H1 (cell line): ENCODE data around the gene LRIG2. TPM values are rescaled to one million over a fixed set of nuclear protein-coding genes. Genes with fewer than 3 reads are reported as not detected.

Source experiments
- CTCF ChIA-PET: fragments of 300-600 bp; sonication (Branson Sonifier 250); formaldehyde crosslinking; loops from one replicate; lab custom pipeline; 2021; ENCODE audit not compliant: partially characterized antibody; lab: Charles Lee
- POLR2A ChIA-PET: fragments of 300-600 bp; sonication (Branson Sonifier 250); formaldehyde crosslinking; loops from one replicate; lab custom pipeline; 2021; ENCODE audit warnings: inconsistent platforms; ENCODE audit not compliant: partially characterized antibody; lab: Charles Lee
- DNase-seq, 2 experiments: peaks; one replicate each; pipeline versions ENCODE4 v3.0.0 to v3.0.0-alpha.2; 2010 to 2022; ENCODE audit warnings: low spot score in 2 of 2, low read depth in 1 of 2, mixed read lengths in 1 of 2
- FAIRE-seq: peaks from 2 replicates; lab custom pipeline; 2011; peaks lifted over from hg19 to GRCh38; lab: Jason Lieb, UNC
- H2AFZ ChIP-seq: 2 replicates; pipeline ENCODE4 v1.8.1; 2012; ENCODE audit warnings: low read length, inconsistent platforms
- H2AK5ac ChIP-seq: 2 replicates; pipeline ENCODE4 v1.6.1; 2013; ENCODE audit warnings: low read depth, low read length
- H2BK120ac ChIP-seq: replicated peaks from 2 replicates; pipeline ENCODE3; 2013; ENCODE audit warnings: low read depth, low read length, inconsistent platforms
- H2BK12ac ChIP-seq: 2 replicates; pipeline ENCODE4 v1.6.1; 2013; ENCODE audit warnings: low read depth, low read length
- H2BK15ac ChIP-seq: 2 replicates; pipeline ENCODE4 v1.6.1; 2013; ENCODE audit warnings: low read length
- H2BK20ac ChIP-seq: 2 replicates; pipeline ENCODE4 v1.6.1; 2013; ENCODE audit warnings: low read length
- H2BK5ac ChIP-seq: 2 replicates; pipeline ENCODE4 v1.6.1; 2013; ENCODE audit warnings: low read depth, low read length
- H3K14ac ChIP-seq: 2 replicates; pipeline ENCODE4 v1.6.1; 2013; ENCODE audit warnings: inconsistent platforms; ENCODE audit not compliant: insufficient read length
- H3K18ac ChIP-seq: 2 replicates; pipeline ENCODE4 v1.6.1; 2013; ENCODE audit warnings: low read length; ENCODE audit errors: extremely low read depth
- H3K23ac ChIP-seq: 2 replicates; pipeline ENCODE4 v1.6.1; 2013; ENCODE audit warnings: inconsistent platforms; ENCODE audit not compliant: insufficient read length
- H3K23me2 ChIP-seq: 2 replicates; pipeline ENCODE4 v1.6.1; 2013; ENCODE audit warnings: low read depth, low read length
- H3K27ac ChIP-seq: 2 replicates; pipeline ENCODE4 v1.6.1; 2011; ENCODE audit warnings: low read depth, low read length, inconsistent platforms
- H3K27me3 ChIP-seq, 4 experiments: replicated peaks in 1 of 4; 1 replicate in 1 of 4; 2 replicates in 3 of 4; pipeline versions ENCODE4 v1.6.1 to v1.8.1; 2011 to 2013; ENCODE audit warnings: low read length in 3 of 4, mild to moderate bottlenecking in 3 of 4, inconsistent platforms in 2 of 4, mixed read lengths in 2 of 4, moderate library complexity in 1 of 4; ENCODE audit not compliant: control insufficient read depth in 3 of 4, insufficient read depth in 3 of 4; ENCODE audit errors: extremely low read depth in 1 of 4
- H3K36me3 ChIP-seq, 4 experiments: 2 replicates each; pipeline versions ENCODE4 v1.6.1 to v1.8.1; 2011 to 2013; ENCODE audit warnings: mild to moderate bottlenecking in 4 of 4, low read length in 3 of 4, moderate library complexity in 2 of 4, control low read depth in 1 of 4, inconsistent platforms in 1 of 4; ENCODE audit not compliant: insufficient read depth in 4 of 4, control insufficient read depth in 2 of 4
- H3K4ac ChIP-seq: replicated peaks from 2 replicates; pipeline ENCODE3; 2013; ENCODE audit warnings: low read length, low read depth, mixed read lengths, inconsistent platforms; ENCODE audit not compliant: insufficient read length
- H3K4me1 ChIP-seq, 4 experiments: replicated peaks in 1 of 4; 1 replicate in 1 of 4; 2 replicates in 3 of 4; pipeline versions ENCODE4 v1.6.1 to v1.8.1; 2011 to 2013; ENCODE audit warnings: low read length in 3 of 4, inconsistent platforms in 2 of 4, mixed read lengths in 1 of 4; ENCODE audit not compliant: insufficient read depth in 4 of 4, control insufficient read depth in 3 of 4
- H3K4me2 ChIP-seq, 2 experiments: 2 replicates each; pipeline versions ENCODE4 v1.6.1 to v1.8.1; 2011 to 2013; ENCODE audit warnings: low read depth in 2 of 2, low read length in 2 of 2, control low read depth in 1 of 2, inconsistent platforms in 1 of 2, mild to moderate bottlenecking in 1 of 2; ENCODE audit not compliant: insufficient read depth in 1 of 2
- H3K4me3 ChIP-seq, 4 experiments: fragments of 200-600, 300-600 bp in 1 of 4; sonication (generic), shearing (Covaris generic), sonication (Bioruptor Twin) in 1 of 4; 2 replicates each; pipeline versions ENCODE4 v1.5.1 to v1.8.1; 2011 to 2016; ENCODE audit warnings: low read length in 4 of 4, low read depth in 3 of 4, control low read depth in 2 of 4, inconsistent platforms in 2 of 4, mild to moderate bottlenecking in 2 of 4, mixed read lengths in 1 of 4, moderate library complexity in 1 of 4; ENCODE audit not compliant: insufficient read depth in 2 of 4; ENCODE audit errors: extremely low read depth in 1 of 4
- H3K56ac ChIP-seq: replicated peaks from 2 replicates; pipeline ENCODE3; 2013; ENCODE audit warnings: low read depth, mild to moderate bottlenecking, mixed read lengths, low read length, inconsistent platforms; ENCODE audit not compliant: insufficient read length
- H3K79me1 ChIP-seq: 2 replicates; pipeline ENCODE4 v1.6.1; 2013; ENCODE audit warnings: low read depth, low read length, control low read depth
- H3K79me2 ChIP-seq, 2 experiments: 2 replicates each; pipeline versions ENCODE4 v1.6.1 to v1.8.1; 2012 to 2013; ENCODE audit warnings: low read length in 2 of 2, mild to moderate bottlenecking in 2 of 2, inconsistent platforms in 1 of 2; ENCODE audit not compliant: insufficient read depth in 2 of 2, control insufficient read depth in 1 of 2
- H3K9ac ChIP-seq, 4 experiments: replicated peaks in 1 of 4; 1 replicate in 1 of 4; 2 replicates in 3 of 4; pipeline versions ENCODE4 v1.6.1 to v1.8.1; 2011 to 2013; ENCODE audit warnings: low read depth in 3 of 4, low read length in 3 of 4, control low read depth in 2 of 4, mild to moderate bottlenecking in 2 of 4, moderate library complexity in 2 of 4, inconsistent platforms in 1 of 4; ENCODE audit errors: extremely low read depth in 1 of 4
- H3K9me3 ChIP-seq, 2 experiments: 2 replicates each; pipeline versions ENCODE4 v1.6.1 to v1.8.1; 2012 to 2013; ENCODE audit warnings: mild to moderate bottlenecking in 2 of 2, moderate library complexity in 2 of 2, control low read depth in 1 of 2, inconsistent platforms in 1 of 2, low read depth in 1 of 2, low read length in 1 of 2, mixed read lengths in 1 of 2; ENCODE audit not compliant: insufficient read depth in 2 of 2
- H4K20me1 ChIP-seq, 2 experiments: replicated peaks in 1 of 2; 2 replicates each; pipeline versions ENCODE3 to v1.8.1; 2011 to 2013; ENCODE audit warnings: inconsistent platforms in 2 of 2, low read length in 2 of 2, mild to moderate bottlenecking in 1 of 2; ENCODE audit not compliant: insufficient read depth in 2 of 2, control insufficient read depth in 1 of 2
- H4K5ac ChIP-seq: 2 replicates; pipeline ENCODE4 v1.6.1; 2013; ENCODE audit warnings: low read length, low read depth, mixed read lengths, inconsistent platforms; ENCODE audit not compliant: insufficient read length
- H4K8ac ChIP-seq: 2 replicates; pipeline ENCODE4 v1.8.0; 2013; ENCODE audit warnings: mild to moderate bottlenecking, moderate library complexity, low read length, inconsistent platforms; ENCODE audit not compliant: insufficient read depth; ENCODE audit errors: extremely low read depth
- H4K91ac ChIP-seq: replicated peaks from 2 replicates; pipeline ENCODE3; 2013; ENCODE audit warnings: low read length, mixed read lengths, inconsistent platforms; ENCODE audit not compliant: insufficient read length
- GABPA ChIP-seq: IDR thresholded peaks from 2 replicates; pipeline ENCODE4 v1.6.1; 2011; ENCODE audit warnings: mild to moderate bottlenecking, low read length, moderate library complexity, borderline replicate concordance; ENCODE audit not compliant: insufficient read depth
- POLR2AphosphoS5 ChIP-seq: IDR thresholded peaks from 2 replicates; pipeline ENCODE4 v1.6.1; 2011; ENCODE audit warnings: low read depth, low read length
- YY1 ChIP-seq: IDR thresholded peaks from 2 replicates; pipeline ENCODE4 v1.6.1; 2011; ENCODE audit warnings: low read depth, mild to moderate bottlenecking, low read length
- WGBS, 2 experiments: shearing (Covaris generic) in 1 of 2; methylation state at CpG; one replicate each; pipeline versions ENCODE4 v1.1.6 to v1.1.7; 2013 to 2015; ENCODE audit warnings: low lambda C conversion rate in 2 of 2, mixed read lengths in 2 of 2, inconsistent platforms in 1 of 2, low coverage in 1 of 2, missing lambda C conversion rate in 1 of 2; ENCODE audit not compliant: insufficient replicate concordance in 2 of 2, insufficient coverage in 1 of 2, insufficient read length in 1 of 2; ENCODE audit errors: extremely low coverage in 1 of 2, missing lambda C conversion rate in 1 of 2; 5-methylcytosine and 5-hydroxymethylcytosine counted together
- polyA plus RNA-seq, 7 experiments: library from polyadenylated mRNA; depleted of rRNA in 3 of 7; stranded (reverse) in 5 of 7; unstranded in 2 of 7; fragments of >200 nt in 5 of 7; fragments of 200-250 nt in 2 of 7; gene quantifications; 1 replicate in 5 of 7; 2 replicates in 1 of 7; 4 replicates in 1 of 7; pipeline versions ENCODE4 v1.2.1 to v1.2.3, GENCODE V29; 2011 to 2013; ENCODE audit warnings: missing spikeins in 2 of 7, mixed read lengths in 2 of 7
- total RNA-seq: library from RNA; stranded (reverse); fragmentation: NEBNext Ultra II Directional; extraction: Animal tissue kit (Norgen Biotek cat#: 25700); gene quantifications from 2 replicates; pipeline ENCODE4 v1.2.1, GENCODE V29; 2021

Gene LRIG2
- total and polyA plus RNA-seq, 2 of the 8 experiments (the other 6 are each of a cell fraction or from before 2014, with no cell fraction given), result 16.2 to 20.9 TPM

- Histone ChIP-seq H2AFZ (no peak overlapping the region), H3K4me1 (no peaks in the 10 kb centered on the region), H2BK120ac (no peak overlapping the region), H3K9me3 (no peaks in the 10 kb centered on the region), H3K9ac (no peak overlapping the region), H3K14ac (no peak overlapping the region), H3K23me2 (no peaks in the 10 kb centered on the region), H3K79me1 (no peaks in the 10 kb centered on the region), H2BK12ac (no peak overlapping the region), H3K27me3 (no peaks in the 10 kb centered on the region), H3K4me3 (no peak overlapping the region), H3K18ac (no peak overlapping the region), H4K8ac (no peak overlapping the region), H2BK20ac (no peak overlapping the region), H3K27ac (no peak overlapping the region), H2BK5ac (no peak overlapping the region)
- CTCF ChIA-PET, result interaction anchor here (1.2 kb wide), 1 partner anchor 15 kb away, joined by 3 read pairs; no protein-coding TSS in a partner anchor
- DNase-seq (no peak), FAIRE-seq (no peak)
- 98% methylated on average over 5 of the region's 5 CpGs; no CpG with 5 or more reads in 1 of the 2 experiments for WGBS, 2 experiments
- TF ChIP-seq POLR2AphosphoS5 (no peak), GABPA (no peak), YY1 (no peak)
- TF ChIP-seq, all 59 proteins: peak for 0
- Histone ChIP-seq H4K20me1 (peaks cover 2% of the 10 kb centered on the region in 2 experiments), H4K5ac (no peak overlapping the region), H2BK15ac (no peak overlapping the region), H3K4ac (no peak overlapping the region), H2AK5ac (no peak overlapping the region), H3K56ac (no peak overlapping the region), H3K36me3 (peaks cover 23 to 93% (median 58%) of the 10 kb centered on the region in 4 experiments), H3K79me2 (no peaks in the 10 kb centered on the region; a peak in 1 of 4 replicates), H4K91ac (no peak overlapping the region), H3K23ac (no peak overlapping the region), H3K4me2 (no peak overlapping the region)
- POLR2A ChIA-PET, result interaction anchor here (1.0 kb wide), 1 partner anchor 21 kb away, joined by 3 read pairs; no protein-coding TSS in a partner anchor
Observed at GRCh38 chr1:113109908-113110554, 37.0 kb downstream of the LRIG2 start.
